A549 (cell line): ENCODE data around the gene C5orf58.

Source experiments
- ATOH8 ChIP-seq: fragments of 250-450 bp; sonication (Bioruptor Pico); IDR thresholded peaks from 2 replicates; pipeline ENCODE4 v1.5.0; 2020; ENCODE audit warnings: low read depth, mild to moderate bottlenecking, moderate library complexity
- CEBPB ChIP-seq, 2 experiments: fragments of >200 bp in 1 of 2; sonication (Bioruptor Twin) in 1 of 2; formaldehyde crosslinking in 1 of 2; IDR thresholded peaks; 2 replicates each; pipeline ENCODE4 v1.6.1; 2012 to 2016
- CTCF ChIP-seq: fragments of >200 bp; sonication (Bioruptor Twin); formaldehyde crosslinking; IDR thresholded peaks from 3 replicates; pipeline ENCODE4 v1.5.1; 2016
- EHMT2 ChIP-seq: fragments of 200-600 bp; sonication (generic); IDR thresholded peaks from 2 replicates; pipeline ENCODE4 v1.6.1; 2016; ENCODE audit warnings: antibody characterized with exemption, low read depth, mild to moderate bottlenecking, moderate library complexity
- ESRRA ChIP-seq: fragments of 150-350 bp; IDR thresholded peaks from 2 replicates; pipeline ENCODE4 v1.6.1; 2014; ENCODE audit warnings: mild to moderate bottlenecking, low read length, borderline replicate concordance
- HMGXB4 ChIP-seq: fragments of 250-450 bp; sonication (Bioruptor Pico); IDR thresholded peaks from 2 replicates; pipeline ENCODE4 v1.5.0; 2021; ENCODE audit warnings: mild to moderate bottlenecking, moderate library complexity, borderline replicate concordance
- MYC ChIP-seq: IDR thresholded peaks from 2 replicates; pipeline ENCODE4 v1.6.1; 2012; ENCODE audit warnings: mild to moderate bottlenecking, inconsistent platforms, low read length, improper control_type of control experiment, borderline replicate concordance
- POLR2A ChIP-seq: IDR thresholded peaks from 2 replicates; pipeline ENCODE4 v1.6.1; 2012; ENCODE audit warnings: mild to moderate bottlenecking, low read length
- RAD21 ChIP-seq, 2 experiments: fragments of >200 bp in 1 of 2; sonication (Bioruptor Twin) in 1 of 2; formaldehyde crosslinking in 1 of 2; IDR thresholded peaks in 1 of 2; conservative IDR thresholded peaks in 1 of 2; 2 replicates in 1 of 2; 3 replicates in 1 of 2; pipeline ENCODE4 v1.6.1; 2012 to 2018; ENCODE audit warnings: inconsistent platforms in 1 of 2
- RCOR1 ChIP-seq: fragments of 150-350 bp; IDR thresholded peaks from 2 replicates; pipeline ENCODE4 v1.6.1; 2014; ENCODE audit warnings: antibody characterized with exemption, low read length, low read depth
- RFX5 ChIP-seq: fragments of 450-650 bp; IDR thresholded peaks from 2 replicates; pipeline ENCODE4 v1.7.1; 2014; ENCODE audit warnings: antibody characterized with exemption, mild to moderate bottlenecking, moderate library complexity
- USF2 ChIP-seq: fragments of 450-650 bp; IDR thresholded peaks from 2 replicates; pipeline ENCODE4 v1.6.1; 2014; ENCODE audit warnings: antibody characterized with exemption

DNA sequence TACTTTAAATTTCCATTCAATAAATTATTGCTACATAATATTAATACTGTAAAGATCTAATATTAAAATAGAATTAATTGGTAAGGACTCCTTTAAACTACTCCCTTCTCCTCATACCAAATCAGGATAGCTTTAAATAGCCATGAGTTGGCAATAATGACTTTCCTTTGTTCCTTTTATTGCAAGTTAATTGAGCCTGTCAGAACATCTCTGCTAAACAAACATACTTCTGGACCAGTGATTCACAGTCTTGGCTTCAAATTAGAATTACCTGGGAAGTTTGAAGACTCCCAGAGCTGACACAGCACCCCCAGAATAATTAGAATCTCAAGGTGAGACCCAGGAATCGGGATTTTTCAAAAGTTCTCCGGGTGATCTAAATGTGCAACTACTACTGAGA lies 18.7 kb downstream of the C5orf58 start:
- TF ChIP-seq EHMT2: no peak
- no peak for TF ChIP-seq CTCF
- TF ChIP-seq POLR2A: no peak
- no peak for TF ChIP-seq RFX5
- no peak for TF ChIP-seq ESRRA
- TF ChIP-seq CEBPB (IDR thresholded peaks at IDR 0.05): no peak
- no peak for TF ChIP-seq RCOR1
- no peak for TF ChIP-seq RAD21 (conservative IDR thresholded peaks at IDR 0.05 in 1 of 2, IDR thresholded peaks at IDR 0.05 in 1 of 2)
- TF ChIP-seq HMGXB4: no peak
- no peak for TF ChIP-seq ATOH8 (CRISPR knock-in tag)
- TF ChIP-seq USF2: no peak
- no peak for TF ChIP-seq MYC
